Nephron (organoid): Measurements from ENCODE around the gene NR3C2.

ENCODE experiments used
- H3K27ac Mint-ChIP-seq, 3 experiments: 2 replicates each; pipeline ENCODE4 v1.8.0; 2020; ENCODE audit warnings: mixed read lengths in 3 of 3, mild to moderate bottlenecking in 2 of 3, moderate library complexity in 1 of 3
- H3K27me3 Mint-ChIP-seq: 2 replicates; pipeline ENCODE4 v1.8.0; 2021; ENCODE audit warnings: low read depth, mild to moderate bottlenecking, moderate library complexity, mixed read lengths
- H3K36me3 Mint-ChIP-seq: 2 replicates; pipeline ENCODE4 v1.8.0; 2020; ENCODE audit warnings: low read depth, mixed read lengths
- H3K4me1 Mint-ChIP-seq: 2 replicates; pipeline ENCODE4 v1.8.0; 2020; ENCODE audit warnings: mixed read lengths
- H3K4me3 Mint-ChIP-seq, 3 experiments: 2 replicates each; pipeline ENCODE4 v1.8.0; 2020; ENCODE audit warnings: mild to moderate bottlenecking in 3 of 3, mixed read lengths in 3 of 3, moderate library complexity in 2 of 3
- H3K9me3 Mint-ChIP-seq: 2 replicates; pipeline ENCODE4 v1.8.0; 2020; ENCODE audit warnings: mixed read lengths
- CTCF ChIP-seq, 3 experiments: fragments of 200-600 bp; sonication (generic); IDR thresholded peaks; one replicate each; pipeline ENCODE4 v1.5.0; 2021; ENCODE audit warnings: antibody characterized with exemption in 3 of 3; ENCODE audit not compliant: unreplicated experiment in 3 of 3

NR3C2 gene

GRCh38 chr4:148103597-148104355 lies 338.4 kb downstream of the NR3C2 start:
- H3K4me1 Mint-ChIP-seq, result peaks cover 10% of the 10 kb centered on the region
- peaks cover 27% of the 10 kb centered on the region for H3K9me3 Mint-ChIP-seq
- no peak overlapping the region for H3K27ac Mint-ChIP-seq
- TF ChIP-seq CTCF (IDR thresholded peaks at IDR 0.05; ENCODE audit: unreplicated experiment in 3 of 3), result no peak
- no peak overlapping the region for H3K4me3 Mint-ChIP-seq
- H3K36me3 Mint-ChIP-seq, result peaks cover 34% of the 10 kb centered on the region
- H3K27me3 Mint-ChIP-seq, result no peaks in the 10 kb centered on the region

- Mint-ChIP-seq H3K27me3 (no peaks in the 10 kb centered on the region), H3K9me3 (peaks cover 22% of the 10 kb centered on the region), H3K4me3 (no peak overlapping the region), H3K27ac (no peak overlapping the region), H3K4me1 (no peaks in the 10 kb centered on the region), H3K36me3 (peaks cover 30% of the 10 kb centered on the region)
- TF ChIP-seq CTCF (IDR thresholded peaks at IDR 0.05; ENCODE audit: unreplicated experiment in 3 of 3), result no peak
Measured at GRCh38 chr4:148101790-148102189, 340.4 kb downstream of the NR3C2 start.

GRCh38 chr4:148101235-148101634 lies 341.0 kb downstream of the NR3C2 start:
- no peak overlapping the region for H3K27ac Mint-ChIP-seq
- H3K4me1 Mint-ChIP-seq, result no peaks in the 10 kb centered on the region
- H3K36me3 Mint-ChIP-seq, result peaks cover 25% of the 10 kb centered on the region
- peaks cover 16% of the 10 kb centered on the region for H3K9me3 Mint-ChIP-seq
- no peaks in the 10 kb centered on the region for H3K27me3 Mint-ChIP-seq
- H3K4me3 Mint-ChIP-seq, result no peak overlapping the region
- TF ChIP-seq CTCF (IDR thresholded peaks at IDR 0.05; ENCODE audit: unreplicated experiment in 3 of 3), result no peak

GRCh38 chr4:148097801-148098200 lies 344.4 kb downstream of the NR3C2 start:
- H3K4me3 Mint-ChIP-seq, result no peak overlapping the region
- no peaks in the 10 kb centered on the region for H3K9me3 Mint-ChIP-seq
- H3K4me1 Mint-ChIP-seq, result peaks cover 5% of the 10 kb centered on the region
- no peaks in the 10 kb centered on the region for H3K27me3 Mint-ChIP-seq
- no peak overlapping the region for H3K27ac Mint-ChIP-seq
- TF ChIP-seq CTCF (IDR thresholded peaks at IDR 0.05; ENCODE audit: unreplicated experiment in 3 of 3), result no peak
- peaks cover 5% of the 10 kb centered on the region for H3K36me3 Mint-ChIP-seq

GRCh38 chr4:148095346-148095923 lies 346.8 kb downstream of the NR3C2 start:
- H3K9me3 Mint-ChIP-seq, result no peaks in the 10 kb centered on the region
- no peak overlapping the region for H3K27ac Mint-ChIP-seq
- peaks cover 8% of the 10 kb centered on the region for H3K4me1 Mint-ChIP-seq
- peaks cover 5% of the 10 kb centered on the region for H3K36me3 Mint-ChIP-seq
- H3K27me3 Mint-ChIP-seq, result no peaks in the 10 kb centered on the region
- TF ChIP-seq CTCF (IDR thresholded peaks at IDR 0.05; ENCODE audit: unreplicated experiment in 3 of 3), result no peak
- H3K4me3 Mint-ChIP-seq, result no peak overlapping the region

- no peak overlapping the region for H3K4me3 Mint-ChIP-seq
- H3K27me3 Mint-ChIP-seq, result no peaks in the 10 kb centered on the region
- peaks cover 5% of the 10 kb centered on the region for H3K36me3 Mint-ChIP-seq
- TF ChIP-seq CTCF (IDR thresholded peaks at IDR 0.05; ENCODE audit: unreplicated experiment in 3 of 3), result no peak
- no peaks in the 10 kb centered on the region for H3K9me3 Mint-ChIP-seq
- peaks cover 8% of the 10 kb centered on the region for H3K4me1 Mint-ChIP-seq
- no peak overlapping the region for H3K27ac Mint-ChIP-seq
Measured at GRCh38 chr4:148094149-148094548, 348.1 kb downstream of the NR3C2 start.
